Vagina (tissue), 2 donors: Measurements from ENCODE around the gene NAA11. TPM values are rescaled to one million over a fixed set of nuclear protein-coding genes. Genes with fewer than 3 reads are reported as not detected.

ENCODE experiments used
- DNase-seq, 2 donors: peaks; one replicate each; pipeline ENCODE4 v3.0.0-alpha.2; 2017; ENCODE audit errors: extremely low spot score in 2 of 2
- H3K27ac ChIP-seq: fragments of 200-600 bp; sonication (generic); one replicate; pipeline ENCODE4 v1.5.1; 2019
- H3K27me3 ChIP-seq: fragments of 200-600 bp; sonication (generic); one replicate; pipeline ENCODE4 v1.5.1; 2019
- H3K36me3 ChIP-seq, 2 donors: fragments of 200-600 bp; sonication (generic); one replicate each; pipeline ENCODE4 v1.5.1; 2017 to 2019
- H3K4me1 ChIP-seq: fragments of 200-600 bp; sonication (generic); one replicate; pipeline ENCODE4 v1.5.1; 2019
- H3K4me3 ChIP-seq, 2 donors: fragments of 200-600 bp; sonication (generic); 1 replicate in 1 of 2; 2 replicates in 1 of 2; pipeline ENCODE4 v1.5.1; 2016 to 2019
- H3K9me3 ChIP-seq: fragments of 200-600 bp; sonication (generic); one replicate; pipeline ENCODE4 v1.5.1; 2019
- POLR2A ChIP-seq, 2 donors: fragments of 450-650 bp; IDR thresholded peaks; one replicate each; pipeline ENCODE4 v1.6.1; 2017; ENCODE audit warnings: antibody characterized with exemption in 2 of 2, mild to moderate bottlenecking in 2 of 2, moderate library complexity in 2 of 2
- POLR2AphosphoS5 ChIP-seq, 2 donors: sonication (generic); formaldehyde crosslinking; IDR thresholded peaks; one replicate each; pipeline ENCODE4 v1.9.0; 2017; ENCODE audit warnings: antibody characterized with exemption in 2 of 2, mild to moderate bottlenecking in 2 of 2, low read depth in 1 of 2; ENCODE audit not compliant: insufficient read depth in 1 of 2
- intact Hi-C: fragments of 100-400 bp; cut with DNase I; formaldehyde crosslinking; loops from one replicate; pipeline ENCODE4 v1.15.1; 2023
- total RNA-seq: library from RNA; depleted of rRNA; stranded (reverse); fragments of >200 nt; gene quantifications from one replicate; pipeline ENCODE4 v1.2.3, GENCODE V29; 2016
- TF ChIP-seq, protein P1 (sequence below), 3 experiments: fragments of 450-650 bp in 2 of 3; fragments of 200-600 bp in 1 of 3; sonication (generic) in 1 of 3; IDR thresholded peaks; one replicate each; pipeline ENCODE4 v1.5.1; 2017 to 2019; ENCODE audit warnings: antibody characterized with exemption in 3 of 3, mild to moderate bottlenecking in 2 of 3, moderate library complexity in 2 of 3

Gene NAA11
- total RNA-seq, 1 donor from 2014 or later: not detected

DNA sequence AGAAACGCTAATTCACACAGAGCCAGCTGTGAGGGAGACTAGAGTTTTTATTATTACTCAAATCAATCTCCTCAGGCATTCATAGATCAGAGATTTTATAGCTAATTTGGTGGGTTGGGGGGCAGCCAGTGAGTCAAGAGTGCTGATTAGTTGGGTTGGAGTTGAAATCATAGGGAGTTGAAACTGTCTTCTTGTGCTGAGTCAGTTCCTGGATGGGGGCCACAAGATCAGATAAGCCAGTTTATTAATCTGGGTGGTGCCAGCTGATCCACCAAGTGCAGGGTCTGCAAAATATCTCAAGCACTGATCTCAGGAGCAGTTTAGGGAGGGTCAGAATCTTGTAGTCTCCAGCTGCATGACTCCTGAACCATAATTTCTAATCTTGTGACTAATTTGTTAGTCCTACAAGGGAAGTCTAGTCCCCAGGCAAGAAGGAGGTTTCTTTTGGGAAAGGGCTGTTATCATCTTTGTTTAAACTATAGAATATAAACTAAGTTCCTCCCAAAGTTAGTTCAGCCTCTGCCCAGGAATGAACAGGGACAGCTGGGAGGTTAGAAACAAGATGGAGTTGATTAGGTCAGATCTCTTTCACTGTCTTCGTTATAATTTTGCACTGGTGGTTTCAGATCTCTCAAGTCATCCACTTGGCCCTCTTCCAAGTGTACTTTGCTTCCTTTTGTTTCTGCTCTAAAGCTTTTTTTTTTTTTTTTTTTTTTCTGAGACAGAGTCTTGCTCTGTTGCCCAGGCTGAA, 5.4 kb upstream of the NAA11 start:
- H3K36me3 ChIP-seq: no peaks in the 10 kb centered on the region
- H3K27me3 ChIP-seq: no peaks in the 10 kb centered on the region
- H3K4me3 ChIP-seq: no peak overlapping the region
- TF ChIP-seq POLR2AphosphoS5 (IDR thresholded peaks at IDR 0.05; ENCODE audit: insufficient read depth in 1 of 2, low read depth in 1 of 2): no peak
- no peak for TF ChIP-seq POLR2A (IDR thresholded peaks at IDR 0.05)
- TF ChIP-seq, protein P1, sequence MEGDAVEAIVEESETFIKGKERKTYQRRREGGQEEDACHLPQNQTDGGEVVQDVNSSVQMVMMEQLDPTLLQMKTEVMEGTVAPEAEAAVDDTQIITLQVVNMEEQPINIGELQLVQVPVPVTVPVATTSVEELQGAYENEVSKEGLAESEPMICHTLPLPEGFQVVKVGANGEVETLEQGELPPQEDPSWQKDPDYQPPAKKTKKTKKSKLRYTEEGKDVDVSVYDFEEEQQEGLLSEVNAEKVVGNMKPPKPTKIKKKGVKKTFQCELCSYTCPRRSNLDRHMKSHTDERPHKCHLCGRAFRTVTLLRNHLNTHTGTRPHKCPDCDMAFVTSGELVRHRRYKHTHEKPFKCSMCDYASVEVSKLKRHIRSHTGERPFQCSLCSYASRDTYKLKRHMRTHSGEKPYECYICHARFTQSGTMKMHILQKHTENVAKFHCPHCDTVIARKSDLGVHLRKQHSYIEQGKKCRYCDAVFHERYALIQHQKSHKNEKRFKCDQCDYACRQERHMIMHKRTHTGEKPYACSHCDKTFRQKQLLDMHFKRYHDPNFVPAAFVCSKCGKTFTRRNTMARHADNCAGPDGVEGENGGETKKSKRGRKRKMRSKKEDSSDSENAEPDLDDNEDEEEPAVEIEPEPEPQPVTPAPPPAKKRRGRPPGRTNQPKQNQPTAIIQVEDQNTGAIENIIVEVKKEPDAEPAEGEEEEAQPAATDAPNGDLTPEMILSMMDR (IDR thresholded peaks at IDR 0.05): no peak
- H3K27ac ChIP-seq: no peak overlapping the region
- H3K4me1 ChIP-seq: peaks cover 6% of the 10 kb centered on the region
- DNase-seq: no peak
- no peaks in the 10 kb centered on the region for H3K9me3 ChIP-seq
- intact Hi-C loops: no loop called here

DNA sequence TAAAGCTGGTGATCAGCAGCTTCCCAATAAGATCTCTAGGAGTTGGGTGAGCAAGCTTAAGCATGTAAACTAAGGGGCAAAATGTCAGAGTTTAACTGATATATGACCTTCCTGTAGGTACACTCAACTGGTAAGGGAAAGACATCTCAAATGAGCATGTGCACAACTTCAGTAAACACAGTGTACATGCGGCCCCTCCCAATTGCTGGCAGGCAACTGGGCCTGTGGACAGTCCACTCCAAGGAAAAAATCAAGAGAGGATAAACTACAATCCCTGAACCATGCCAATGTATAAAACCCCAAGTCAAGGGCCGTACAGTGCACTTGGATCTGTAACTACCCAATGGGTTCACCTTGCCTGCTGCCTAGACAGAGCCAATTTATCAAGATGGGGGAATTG, 4.9 kb upstream of the NAA11 start:
- no peaks in the 10 kb centered on the region for H3K27me3 ChIP-seq

DNA sequence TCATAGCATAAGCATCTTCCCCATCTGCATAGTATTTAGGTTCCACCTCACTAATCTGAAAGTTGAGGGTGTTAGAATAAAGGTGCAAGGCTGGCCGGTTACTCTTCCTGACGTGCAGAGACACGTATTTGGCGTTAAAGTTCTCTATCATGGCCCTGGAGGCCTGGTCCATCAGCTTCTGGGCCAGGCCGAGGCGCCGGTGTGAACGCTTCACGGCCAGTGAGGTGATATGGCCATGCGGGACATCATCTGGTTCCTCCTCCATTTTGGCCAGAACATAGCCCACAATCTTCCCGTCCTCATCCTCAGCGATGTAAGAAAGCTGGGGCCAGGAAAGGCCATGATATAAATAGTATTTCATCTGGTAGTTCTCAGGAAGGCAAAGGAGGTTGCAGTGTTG, 425 bp downstream of the NAA11 start:
- no peaks in the 10 kb centered on the region for H3K4me1 ChIP-seq
- TF ChIP-seq POLR2A (IDR thresholded peaks at IDR 0.05) (no peak), POLR2AphosphoS5 (IDR thresholded peaks at IDR 0.05; ENCODE audit: insufficient read depth in 1 of 2, low read depth in 1 of 2) (no peak)
- TF ChIP-seq, protein P1 (IDR thresholded peaks at IDR 0.05): no peak
- DNase-seq: no peak
- H3K27ac ChIP-seq: no peak overlapping the region
- intact Hi-C loops: no loop called here
- no peak overlapping the region for H3K4me3 ChIP-seq
- H3K36me3 ChIP-seq: no peaks in the 10 kb centered on the region
- no peaks in the 10 kb centered on the region for H3K9me3 ChIP-seq
- no peaks in the 10 kb centered on the region for H3K27me3 ChIP-seq

More for the DNA sequence above, 4.9 kb upstream of the NAA11 start:
- no peak for DNase-seq
- H3K9me3 ChIP-seq: no peaks in the 10 kb centered on the region
- intact Hi-C loops: no loop called here
- H3K4me1 ChIP-seq: peaks cover 6% of the 10 kb centered on the region
- no peak overlapping the region for H3K27ac ChIP-seq
- no peak overlapping the region for H3K4me3 ChIP-seq
- no peak for TF ChIP-seq POLR2A (IDR thresholded peaks at IDR 0.05)
- no peaks in the 10 kb centered on the region for H3K36me3 ChIP-seq

DNA sequence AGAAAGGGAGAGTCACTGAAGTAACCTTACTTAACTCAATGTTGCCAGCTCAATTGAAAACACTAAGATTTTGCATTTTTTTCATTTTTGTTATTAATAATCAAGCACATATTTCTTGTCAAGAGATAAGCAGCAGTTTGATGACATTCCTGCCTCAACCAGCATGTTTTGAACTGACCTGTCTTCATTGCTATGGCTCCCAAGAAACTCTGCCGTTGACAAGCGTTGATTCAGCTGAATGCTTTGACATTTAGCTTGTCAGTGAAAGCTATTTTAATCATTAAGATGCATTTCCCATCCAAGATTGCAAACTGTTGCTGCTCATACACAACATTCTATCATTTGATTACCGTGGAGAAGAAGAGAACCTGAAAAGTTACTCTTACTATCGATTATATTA, 5.9 kb downstream of the NAA11 start:
- H3K9me3 ChIP-seq: no peaks in the 10 kb centered on the region
- TF ChIP-seq POLR2AphosphoS5 (IDR thresholded peaks at IDR 0.05; ENCODE audit: insufficient read depth in 1 of 2, low read depth in 1 of 2) (no peak), POLR2A (IDR thresholded peaks at IDR 0.05) (no peak)
- TF ChIP-seq, protein P1 (IDR thresholded peaks at IDR 0.05): no peak
- no peak overlapping the region for H3K4me3 ChIP-seq
- H3K27ac ChIP-seq: no peak overlapping the region
- no peaks in the 10 kb centered on the region for H3K27me3 ChIP-seq
- DNase-seq: no peak
- H3K4me1 ChIP-seq: no peaks in the 10 kb centered on the region
- intact Hi-C loops: no loop called here
- no peaks in the 10 kb centered on the region for H3K36me3 ChIP-seq

DNA sequence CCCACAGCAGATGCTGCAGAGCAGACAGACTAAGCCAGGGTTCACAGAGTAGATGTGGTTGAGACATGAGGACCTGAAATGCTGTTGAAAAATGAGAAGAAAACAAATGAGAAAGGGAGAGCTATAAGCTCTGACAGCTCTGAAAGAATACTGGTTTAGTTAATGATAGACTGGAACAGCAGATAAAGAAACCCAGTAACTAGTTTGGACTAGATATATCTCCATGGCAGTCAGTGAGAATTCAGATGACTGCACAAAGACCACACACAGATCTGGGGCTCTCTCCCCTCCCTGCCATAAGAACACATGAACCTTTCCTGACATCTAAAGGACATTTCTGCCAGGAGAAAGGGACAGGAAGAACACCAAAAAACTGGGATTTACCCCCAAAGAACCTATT, 8.2 kb downstream of the NAA11 start:
- intact Hi-C loops: no loop called here
- no peak for TF ChIP-seq POLR2AphosphoS5 (IDR thresholded peaks at IDR 0.05; ENCODE audit: insufficient read depth in 1 of 2, low read depth in 1 of 2)
- TF ChIP-seq POLR2A (IDR thresholded peaks at IDR 0.05): no peak
- TF ChIP-seq, protein P1 (IDR thresholded peaks at IDR 0.05): no peak
- no peak for DNase-seq
- Histone ChIP-seq H3K36me3 (no peaks in the 10 kb centered on the region), H3K4me3 (no peak overlapping the region), H3K27ac (no peak overlapping the region), H3K4me1 (no peaks in the 10 kb centered on the region), H3K9me3 (no peaks in the 10 kb centered on the region), H3K27me3 (no peaks in the 10 kb centered on the region)
